Endothelial cell (in vitro differentiated cells): ENCODE measurements around the gene DYSF. TPM values are rescaled to one million over a fixed set of nuclear protein-coding genes. Genes with fewer than 3 reads are reported as not detected.
"Not testable (repeated sequence)": the region's sequence is repeated elsewhere in the genome, so short reads cannot be mapped to it uniquely, and the experiment has no call there.

Experiments used
- DNase-seq: peaks from one replicate; pipeline ENCODE4 v3.0.0; 2021; ENCODE audit warnings: low spot score
- H3K27ac Mint-ChIP-seq: one replicate; pipeline ENCODE4 v1.8.0; 2021; ENCODE audit warnings: mixed read lengths, inconsistent platforms; ENCODE audit not compliant: unreplicated experiment
- H3K27me3 Mint-ChIP-seq: one replicate; pipeline ENCODE4 v1.8.0; 2021; ENCODE audit warnings: mild to moderate bottlenecking, moderate library complexity, mixed read lengths, inconsistent platforms; ENCODE audit not compliant: unreplicated experiment
- H3K36me3 Mint-ChIP-seq: one replicate; pipeline ENCODE4 v1.8.0; 2021; ENCODE audit warnings: mild to moderate bottlenecking, low read depth, mixed read lengths, inconsistent platforms; ENCODE audit not compliant: unreplicated experiment
- H3K4me1 Mint-ChIP-seq: one replicate; pipeline ENCODE4 v1.8.0; 2021; ENCODE audit warnings: mild to moderate bottlenecking, mixed read lengths, inconsistent platforms; ENCODE audit not compliant: unreplicated experiment
- H3K4me3 Mint-ChIP-seq: one replicate; pipeline ENCODE4 v1.8.0; 2021; ENCODE audit warnings: mild to moderate bottlenecking, mixed read lengths, inconsistent platforms; ENCODE audit not compliant: unreplicated experiment
- H3K9me3 Mint-ChIP-seq: one replicate; pipeline ENCODE4 v1.8.0; 2021; ENCODE audit warnings: mixed read lengths, inconsistent platforms; ENCODE audit not compliant: unreplicated experiment
- total RNA-seq: library from RNA; stranded (reverse); fragmentation: NEBNext Ultra II Directional; extraction: Animal tissue kit (Norgen Biotek cat#: 25700); gene quantifications from one replicate; pipeline ENCODE4 v1.2.1, GENCODE V29; 2021; ENCODE audit not compliant: unreplicated experiment
- TF ChIP-seq, protein P1 (sequence below): fragments of 200-600 bp; sonication (generic); IDR thresholded peaks from one replicate; pipeline ENCODE4 v1.5.0; 2021; ENCODE audit warnings: antibody characterized with exemption; ENCODE audit not compliant: unreplicated experiment

DYSF gene
- total RNA-seq, 1 donor from 2014 or later = 566 TPM

- Mint-ChIP-seq H3K27me3 (peaks cover 20% of the 10 kb centered on the region), H3K36me3 (peaks cover 70% of the 10 kb centered on the region)
- TF ChIP-seq, protein P1, sequence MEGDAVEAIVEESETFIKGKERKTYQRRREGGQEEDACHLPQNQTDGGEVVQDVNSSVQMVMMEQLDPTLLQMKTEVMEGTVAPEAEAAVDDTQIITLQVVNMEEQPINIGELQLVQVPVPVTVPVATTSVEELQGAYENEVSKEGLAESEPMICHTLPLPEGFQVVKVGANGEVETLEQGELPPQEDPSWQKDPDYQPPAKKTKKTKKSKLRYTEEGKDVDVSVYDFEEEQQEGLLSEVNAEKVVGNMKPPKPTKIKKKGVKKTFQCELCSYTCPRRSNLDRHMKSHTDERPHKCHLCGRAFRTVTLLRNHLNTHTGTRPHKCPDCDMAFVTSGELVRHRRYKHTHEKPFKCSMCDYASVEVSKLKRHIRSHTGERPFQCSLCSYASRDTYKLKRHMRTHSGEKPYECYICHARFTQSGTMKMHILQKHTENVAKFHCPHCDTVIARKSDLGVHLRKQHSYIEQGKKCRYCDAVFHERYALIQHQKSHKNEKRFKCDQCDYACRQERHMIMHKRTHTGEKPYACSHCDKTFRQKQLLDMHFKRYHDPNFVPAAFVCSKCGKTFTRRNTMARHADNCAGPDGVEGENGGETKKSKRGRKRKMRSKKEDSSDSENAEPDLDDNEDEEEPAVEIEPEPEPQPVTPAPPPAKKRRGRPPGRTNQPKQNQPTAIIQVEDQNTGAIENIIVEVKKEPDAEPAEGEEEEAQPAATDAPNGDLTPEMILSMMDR = no peak
These were observed 29.9 kb downstream of the DYSF start for GRCh38 chr2:71483246-71483645.

GRCh38 chr2:71484354-71484753 is 31.0 kb downstream of the DYSF start:
- peaks cover 84% of the 10 kb centered on the region for H3K4me1 Mint-ChIP-seq
- peaks cover 76% of the 10 kb centered on the region for H3K36me3 Mint-ChIP-seq
- TF ChIP-seq, protein P1 = no peak
- H3K4me3 Mint-ChIP-seq = peak overlapping the region; percentile 65
- no peaks in the 10 kb centered on the region for H3K9me3 Mint-ChIP-seq
- H3K27ac Mint-ChIP-seq = peak overlapping the region; percentile 59
- H3K27me3 Mint-ChIP-seq = peaks cover 18% of the 10 kb centered on the region
- no peak for DNase-seq

More at GRCh38 chr2:71483246-71483645, 29.9 kb downstream of the DYSF start:
- H3K4me3 Mint-ChIP-seq = peak overlapping the region; percentile 42
- no peak for DNase-seq
- no peaks in the 10 kb centered on the region for H3K9me3 Mint-ChIP-seq
- peaks cover 85% of the 10 kb centered on the region for H3K4me1 Mint-ChIP-seq
- H3K27ac Mint-ChIP-seq = no peak overlapping the region

GRCh38 chr2:71486881-71487640 is 33.7 kb downstream of the DYSF start:
- H3K4me1 Mint-ChIP-seq = peaks cover 81% of the 10 kb centered on the region
- peak overlapping the region; percentile 84 for H3K27ac Mint-ChIP-seq
- peaks cover 76% of the 10 kb centered on the region for H3K36me3 Mint-ChIP-seq
- no peaks in the 10 kb centered on the region for H3K9me3 Mint-ChIP-seq
- TF ChIP-seq, protein P1 = no peak
- no peak overlapping the region for H3K4me3 Mint-ChIP-seq
- no peak for DNase-seq
- H3K27me3 Mint-ChIP-seq = peaks cover 8% of the 10 kb centered on the region

GRCh38 chr2:71491551-71491950 is 38.2 kb downstream of the DYSF start:
- H3K4me1 Mint-ChIP-seq = peaks cover 70% of the 10 kb centered on the region
- not testable (repeated sequence) for H3K9me3 Mint-ChIP-seq, DNase-seq
- H3K27me3 Mint-ChIP-seq = peaks cover 15% of the 10 kb centered on the region
- peaks cover 64% of the 10 kb centered on the region for H3K36me3 Mint-ChIP-seq
- H3K4me3 Mint-ChIP-seq = peak overlapping the region; percentile 42
- peak overlapping the region; percentile 98 for H3K27ac Mint-ChIP-seq

- Mint-ChIP-seq H3K27me3 (peaks cover 15% of the 10 kb centered on the region), H3K27ac (peak overlapping the region; percentile 98)
These were observed 38.8 kb downstream of the DYSF start for GRCh38 chr2:71492112-71492511.

More at GRCh38 chr2:71492112-71492511, 38.8 kb downstream of the DYSF start:
- H3K4me3 Mint-ChIP-seq = peak overlapping the region; percentile 42
- no peaks in the 10 kb centered on the region for H3K9me3 Mint-ChIP-seq
- peaks cover 70% of the 10 kb centered on the region for H3K4me1 Mint-ChIP-seq
- peaks cover 70% of the 10 kb centered on the region for H3K36me3 Mint-ChIP-seq
- DNase-seq = peak; percentile 66
- TF ChIP-seq, protein P1 = no peak
